AG09319 (cell line): ENCODE measurements around the gene NFXL1.

Experiments
- DNase-seq: peaks from one replicate; pipeline ENCODE4 v3.0.0-alpha.2; 2010; ENCODE audit warnings: low read depth; ENCODE audit errors: extremely low read depth
- CTCF ChIP-seq: IDR thresholded peaks from 2 replicates; pipeline ENCODE4 v1.5.1; 2011; ENCODE audit warnings: low read depth, mild to moderate bottlenecking, inconsistent platforms, low read length, moderate library complexity

NFXL1 gene

GRCh38 chr4:47817275-47817674 is 97.1 kb downstream of the NFXL1 start:
- no peak for DNase-seq
- TF ChIP-seq CTCF, result no peak

- no peak for DNase-seq
- no peak for TF ChIP-seq CTCF
Measured at GRCh38 chr4:47816748-47817147, 97.6 kb downstream of the NFXL1 start.

GRCh38 chr4:47814618-47815295 is 99.6 kb downstream of the NFXL1 start:
- no peak for TF ChIP-seq CTCF
- DNase-seq, result no peak

DNA sequence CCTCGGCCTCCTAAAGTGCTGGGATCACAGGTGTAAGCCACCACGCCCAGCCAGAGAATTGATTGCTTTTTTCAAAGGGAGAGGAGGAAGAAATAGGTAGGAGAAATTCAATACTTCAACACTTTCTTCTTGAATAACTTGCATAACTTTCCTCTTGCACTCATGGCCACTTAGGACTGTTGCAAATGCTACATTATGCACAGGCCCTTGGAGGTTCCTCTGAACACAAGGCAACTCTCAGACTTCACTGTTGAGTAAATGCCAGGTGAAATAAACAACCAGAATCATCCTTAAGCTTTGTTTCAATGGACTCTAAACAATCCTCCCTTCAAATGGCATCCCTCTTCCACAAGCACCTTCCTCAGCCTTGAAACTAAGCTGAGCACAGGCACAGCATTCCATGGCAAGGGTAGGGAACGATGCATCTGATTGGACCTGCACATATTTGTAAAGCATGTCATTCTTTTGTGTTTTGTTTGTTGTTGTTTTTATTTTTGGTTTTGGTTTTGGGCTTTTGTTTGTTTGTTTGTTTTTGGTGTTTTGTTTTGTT is 104.7 kb downstream of the NFXL1 start:
- TF ChIP-seq CTCF, result no peak
- no peak for DNase-seq

DNA sequence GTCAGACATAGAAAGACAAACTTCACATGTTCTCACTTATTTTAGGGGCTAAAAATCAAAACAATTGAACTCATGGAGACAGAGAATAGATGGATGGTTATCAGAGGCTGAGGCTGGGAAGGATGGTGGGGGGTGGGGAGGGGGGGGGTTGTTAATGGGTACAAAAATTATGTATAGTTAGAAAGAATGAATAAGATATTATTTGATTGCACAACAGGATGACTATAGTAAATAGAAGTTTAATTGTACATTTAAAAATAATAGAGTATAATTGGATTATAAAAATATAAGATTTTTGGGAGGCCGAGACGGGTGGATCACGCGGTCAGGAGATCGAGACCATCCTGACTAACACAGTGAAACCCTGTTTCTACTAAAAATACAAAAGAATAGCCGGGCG is 109.8 kb downstream of the NFXL1 start:
- no peak for DNase-seq
- TF ChIP-seq CTCF, result no peak

DNA sequence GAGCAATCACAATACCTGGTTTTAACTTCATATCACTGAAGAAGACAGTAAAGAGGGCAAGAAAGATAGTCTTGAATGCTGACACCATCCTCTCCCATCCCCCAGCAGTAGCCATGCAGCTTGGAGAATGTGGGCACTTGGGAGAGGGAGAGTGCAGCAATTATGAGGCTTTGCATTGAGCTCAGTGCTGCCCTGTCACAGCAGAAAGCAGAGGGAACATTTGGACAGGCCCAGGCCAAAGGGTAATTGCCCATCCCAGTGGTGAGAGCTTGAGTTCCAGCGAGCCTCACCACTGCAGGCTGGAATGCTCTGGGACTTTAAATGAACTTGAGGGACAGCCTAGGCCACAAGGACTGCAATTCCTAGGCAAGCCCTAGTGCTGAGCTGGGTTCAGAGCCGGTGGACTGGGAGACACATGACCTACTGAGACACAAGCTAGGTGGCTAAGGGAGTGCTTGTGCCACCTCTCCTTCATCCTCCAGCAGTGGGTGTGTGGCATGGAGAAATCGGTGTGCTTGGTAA is 112.8 kb downstream of the NFXL1 start:
- no peak for TF ChIP-seq CTCF
- no peak for DNase-seq

DNA sequence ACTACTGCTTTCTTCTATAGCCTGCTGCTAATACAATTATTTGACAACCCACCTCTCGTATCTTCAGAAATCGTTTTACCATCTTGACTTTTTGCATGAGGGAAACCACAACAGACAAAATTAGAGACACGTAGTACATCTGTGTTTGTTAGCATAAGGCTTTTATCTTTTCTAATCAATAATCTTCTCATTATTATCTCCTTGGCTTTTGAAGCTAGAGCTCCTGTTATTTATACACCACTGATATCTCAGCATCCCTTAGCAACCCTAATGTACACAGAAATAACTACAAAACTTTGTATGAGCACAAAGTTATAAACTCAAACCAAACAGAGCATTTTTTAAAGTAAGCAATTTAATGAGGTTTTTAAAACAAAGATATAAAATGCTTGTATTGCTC is 116.2 kb downstream of the NFXL1 start:
- TF ChIP-seq CTCF, result no peak
- DNase-seq, result no peak
